ENCODE data around the gene ZNF664. TPM values are rescaled to one million over a fixed set of nuclear protein-coding genes. Genes with fewer than 3 reads are reported as not detected.

The ZNF664 gene
- polyA plus RNA-seq, 1 donor from 2014 or later = 146 TPM

DNA sequence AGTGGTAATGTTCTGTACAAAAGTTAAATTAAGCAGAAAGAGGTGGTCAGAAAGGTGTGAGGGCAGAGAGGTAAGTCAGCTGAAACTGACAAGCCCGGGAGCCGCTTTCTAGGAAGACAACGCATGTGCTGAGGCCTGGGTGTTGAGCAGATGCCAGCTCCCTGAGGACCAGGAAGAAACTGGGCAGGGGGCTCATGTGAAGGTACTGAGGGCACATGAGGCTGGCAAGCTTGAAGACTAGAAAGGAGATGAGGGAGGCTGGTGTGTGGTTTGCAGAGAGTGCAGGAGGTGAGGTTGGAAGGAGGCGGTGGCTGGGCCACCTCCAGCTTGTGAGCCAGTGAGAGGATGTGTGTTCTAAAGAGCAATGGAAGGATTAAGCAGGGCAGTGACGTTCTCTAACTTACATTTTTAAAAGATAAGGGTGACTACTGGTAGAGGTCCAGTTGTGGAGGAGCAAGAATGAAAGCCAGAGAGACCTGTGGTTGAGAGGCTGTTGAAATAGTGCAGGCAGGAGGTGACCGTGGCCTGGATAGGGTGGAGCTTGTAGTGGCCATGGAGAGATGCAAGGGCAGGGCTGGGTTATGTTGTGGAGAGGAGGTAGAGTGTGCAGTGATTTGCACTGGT, 29.1 kb downstream of the ZNF664 start:
- TF ChIP-seq EZH2 (IDR thresholded peaks at IDR 0.05; ENCODE audit: borderline replicate concordance, insufficient read depth, low read length, poor library complexity, severe bottlenecking) (no peak), POLR2AphosphoS5 (IDR thresholded peaks at IDR 0.05) (no peak), MXI1 (conservative IDR thresholded peaks at IDR 0.05; ENCODE audit: poor library complexity, severe bottlenecking) (no peak), RAD21 (conservative IDR thresholded peaks at IDR 0.05) (no peak)
- TF ChIP-seq, protein P1, sequence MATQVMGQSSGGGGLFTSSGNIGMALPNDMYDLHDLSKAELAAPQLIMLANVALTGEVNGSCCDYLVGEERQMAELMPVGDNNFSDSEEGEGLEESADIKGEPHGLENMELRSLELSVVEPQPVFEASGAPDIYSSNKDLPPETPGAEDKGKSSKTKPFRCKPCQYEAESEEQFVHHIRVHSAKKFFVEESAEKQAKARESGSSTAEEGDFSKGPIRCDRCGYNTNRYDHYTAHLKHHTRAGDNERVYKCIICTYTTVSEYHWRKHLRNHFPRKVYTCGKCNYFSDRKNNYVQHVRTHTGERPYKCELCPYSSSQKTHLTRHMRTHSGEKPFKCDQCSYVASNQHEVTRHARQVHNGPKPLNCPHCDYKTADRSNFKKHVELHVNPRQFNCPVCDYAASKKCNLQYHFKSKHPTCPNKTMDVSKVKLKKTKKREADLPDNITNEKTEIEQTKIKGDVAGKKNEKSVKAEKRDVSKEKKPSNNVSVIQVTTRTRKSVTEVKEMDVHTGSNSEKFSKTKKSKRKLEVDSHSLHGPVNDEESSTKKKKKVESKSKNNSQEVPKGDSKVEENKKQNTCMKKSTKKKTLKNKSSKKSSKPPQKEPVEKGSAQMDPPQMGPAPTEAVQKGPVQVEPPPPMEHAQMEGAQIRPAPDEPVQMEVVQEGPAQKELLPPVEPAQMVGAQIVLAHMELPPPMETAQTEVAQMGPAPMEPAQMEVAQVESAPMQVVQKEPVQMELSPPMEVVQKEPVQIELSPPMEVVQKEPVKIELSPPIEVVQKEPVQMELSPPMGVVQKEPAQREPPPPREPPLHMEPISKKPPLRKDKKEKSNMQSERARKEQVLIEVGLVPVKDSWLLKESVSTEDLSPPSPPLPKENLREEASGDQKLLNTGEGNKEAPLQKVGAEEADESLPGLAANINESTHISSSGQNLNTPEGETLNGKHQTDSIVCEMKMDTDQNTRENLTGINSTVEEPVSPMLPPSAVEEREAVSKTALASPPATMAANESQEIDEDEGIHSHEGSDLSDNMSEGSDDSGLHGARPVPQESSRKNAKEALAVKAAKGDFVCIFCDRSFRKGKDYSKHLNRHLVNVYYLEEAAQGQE (IDR thresholded peaks at IDR 0.05; ENCODE audit: borderline replicate concordance) = no peak
- TF ChIP-seq, protein P2, sequence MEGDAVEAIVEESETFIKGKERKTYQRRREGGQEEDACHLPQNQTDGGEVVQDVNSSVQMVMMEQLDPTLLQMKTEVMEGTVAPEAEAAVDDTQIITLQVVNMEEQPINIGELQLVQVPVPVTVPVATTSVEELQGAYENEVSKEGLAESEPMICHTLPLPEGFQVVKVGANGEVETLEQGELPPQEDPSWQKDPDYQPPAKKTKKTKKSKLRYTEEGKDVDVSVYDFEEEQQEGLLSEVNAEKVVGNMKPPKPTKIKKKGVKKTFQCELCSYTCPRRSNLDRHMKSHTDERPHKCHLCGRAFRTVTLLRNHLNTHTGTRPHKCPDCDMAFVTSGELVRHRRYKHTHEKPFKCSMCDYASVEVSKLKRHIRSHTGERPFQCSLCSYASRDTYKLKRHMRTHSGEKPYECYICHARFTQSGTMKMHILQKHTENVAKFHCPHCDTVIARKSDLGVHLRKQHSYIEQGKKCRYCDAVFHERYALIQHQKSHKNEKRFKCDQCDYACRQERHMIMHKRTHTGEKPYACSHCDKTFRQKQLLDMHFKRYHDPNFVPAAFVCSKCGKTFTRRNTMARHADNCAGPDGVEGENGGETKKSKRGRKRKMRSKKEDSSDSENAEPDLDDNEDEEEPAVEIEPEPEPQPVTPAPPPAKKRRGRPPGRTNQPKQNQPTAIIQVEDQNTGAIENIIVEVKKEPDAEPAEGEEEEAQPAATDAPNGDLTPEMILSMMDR (IDR thresholded peaks at IDR 0.05; ENCODE audit: poor library complexity, severe bottlenecking) = no peak
- Histone ChIP-seq H3K9me3 (ENCODE audit: low read length) (no peaks in the 10 kb centered on the region), H3K36me3 (ENCODE audit: insufficient read depth, low read length) (peaks cover 11% of the 10 kb centered on the region), H3K27me3 (ENCODE audit: insufficient read depth, low read depth, low read length) (no peaks in the 10 kb centered on the region), H3K27ac (ENCODE audit: low read length) (no peak overlapping the region), H3F3A (ENCODE audit: insufficient read depth, low read length, poor library complexity, severe bottlenecking) (no peaks in the 10 kb centered on the region), H4K20me1 (ENCODE audit: insufficient read depth) (no peaks in the 10 kb centered on the region), H3K4me3 (ENCODE audit: low read length) (no peak overlapping the region), H3K9me2 (ENCODE audit: insufficient read depth, low read length) (no peaks in the 10 kb centered on the region), H3K4me2 (ENCODE audit: low read length) (no peak overlapping the region), H3K9ac (ENCODE audit: low read length) (no peak overlapping the region), H2AFZ (ENCODE audit: low read depth, low read length) (no peak overlapping the region), H3K79me2 (replicated peaks; ENCODE audit: insufficient read depth, low read length) (peaks cover 29% of the 10 kb centered on the region)

DNA sequence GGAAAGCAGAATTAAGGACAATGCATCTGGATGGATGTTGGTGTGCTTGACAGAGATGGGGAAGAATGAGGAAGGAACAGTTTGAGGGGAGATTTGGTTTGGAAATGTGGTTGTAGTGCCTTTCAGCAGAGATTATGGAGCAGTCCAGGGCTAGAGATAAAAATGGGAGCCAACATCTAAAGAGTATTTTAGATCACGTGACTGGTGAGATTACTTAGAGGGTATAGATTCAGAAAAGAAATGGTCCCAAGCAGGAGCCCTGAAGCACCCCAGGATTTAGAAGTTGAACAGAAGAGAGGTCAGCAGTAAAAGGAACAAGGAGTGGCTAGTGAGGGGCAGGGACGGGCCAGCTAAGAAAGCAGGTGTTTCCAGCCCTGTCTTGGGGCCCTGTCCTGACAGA, 29.6 kb downstream of the ZNF664 start:
- TF ChIP-seq, protein P2 (IDR thresholded peaks at IDR 0.05; ENCODE audit: poor library complexity, severe bottlenecking) = no peak
- TF ChIP-seq POLR2AphosphoS5 (IDR thresholded peaks at IDR 0.05) (no peak), EP300 (conservative IDR thresholded peaks at IDR 0.05; ENCODE audit: poor library complexity, severe bottlenecking) (no peak), RAD21 (conservative IDR thresholded peaks at IDR 0.05) (no peak), EZH2 (IDR thresholded peaks at IDR 0.05; ENCODE audit: borderline replicate concordance, insufficient read depth, low read length, poor library complexity, severe bottlenecking) (no peak), TAF1 (IDR thresholded peaks at IDR 0.05; ENCODE audit: low read depth) (no peak), SMC3 (conservative IDR thresholded peaks at IDR 0.05; ENCODE audit: poor library complexity) (no peak), MXI1 (conservative IDR thresholded peaks at IDR 0.05; ENCODE audit: poor library complexity, severe bottlenecking) (no peak)
- TF ChIP-seq, protein P1 (IDR thresholded peaks at IDR 0.05; ENCODE audit: borderline replicate concordance) = no peak
- no peak overlapping the region for H2AFZ ChIP-seq (ENCODE audit: low read depth, low read length)
- H3K36me3 ChIP-seq (ENCODE audit: insufficient read depth, low read length) = peaks cover 11% of the 10 kb centered on the region
- H3K9ac ChIP-seq (ENCODE audit: low read length) = no peak overlapping the region
- H4K20me1 ChIP-seq (ENCODE audit: insufficient read depth) = no peaks in the 10 kb centered on the region
- H3K4me3 ChIP-seq (ENCODE audit: low read length) = no peak overlapping the region
- H3K79me2 ChIP-seq (replicated peaks; ENCODE audit: insufficient read depth, low read length) = peaks cover 29% of the 10 kb centered on the region
- no peaks in the 10 kb centered on the region for H3F3A ChIP-seq (ENCODE audit: insufficient read depth, low read length, poor library complexity, severe bottlenecking)
- no peaks in the 10 kb centered on the region for H3K9me2 ChIP-seq (ENCODE audit: insufficient read depth, low read length)
- H3K27ac ChIP-seq (ENCODE audit: low read length) = no peak overlapping the region
- H3K27me3 ChIP-seq (ENCODE audit: insufficient read depth, low read depth, low read length) = no peaks in the 10 kb centered on the region
- no peak overlapping the region for H3K4me2 ChIP-seq (ENCODE audit: low read length)
- no peaks in the 10 kb centered on the region for H3K9me3 ChIP-seq (ENCODE audit: low read length)
